ENCODE data around the gene FCHO1.
A peak's percentile ranks its signal among the peaks of the same experiment; 100 is the strongest.

Gene FCHO1

DNA sequence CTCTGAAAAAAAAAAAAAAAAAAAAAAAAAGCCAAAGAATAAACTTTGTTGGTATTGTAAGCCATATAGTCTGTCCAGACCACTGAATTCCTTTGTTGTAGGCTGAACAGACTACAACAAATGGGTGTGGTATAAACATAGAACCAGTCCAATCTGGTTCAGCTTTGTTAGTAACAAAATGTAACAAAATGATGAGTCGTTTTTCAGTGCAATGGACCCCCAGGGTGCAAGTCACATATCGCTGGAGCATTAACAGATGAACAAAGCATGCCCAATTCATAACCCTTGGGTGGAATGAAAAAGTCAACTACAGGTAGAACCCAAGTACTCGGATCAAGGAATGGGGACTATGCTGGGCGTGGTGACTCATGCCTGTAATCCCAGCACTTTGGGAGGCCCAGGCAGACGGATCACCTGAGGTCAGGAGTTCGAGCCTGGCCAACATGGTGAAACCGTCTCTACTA, 13.6 kb upstream of the FCHO1 start:
- peaks cover 33% of the 10 kb centered on the region for H3K36me3 ChIP-seq (ENCODE audit: insufficient read depth, low read depth, low read length)
- no peak overlapping the region for H3K9ac ChIP-seq (ENCODE audit: low read depth, low read length)
- H3K4me3 ChIP-seq (ENCODE audit: low read length) = no peak overlapping the region
- no peaks in the 10 kb centered on the region for H3K27me3 ChIP-seq (ENCODE audit: insufficient read depth, low read length)
- 0 out of 2 replicates have a peak, but pooled peaks cover 8% of the 10 kb centered on the region for H3K9me3 ChIP-seq (ENCODE audit: insufficient read depth, low read depth, low read length)
- no peak overlapping the region for H3K27ac ChIP-seq (ENCODE audit: low read length)
- no peaks in the 10 kb centered on the region; the same call in 1 of the 2 replicates for H3K4me1 ChIP-seq (ENCODE audit: insufficient read depth, low read length)

DNA sequence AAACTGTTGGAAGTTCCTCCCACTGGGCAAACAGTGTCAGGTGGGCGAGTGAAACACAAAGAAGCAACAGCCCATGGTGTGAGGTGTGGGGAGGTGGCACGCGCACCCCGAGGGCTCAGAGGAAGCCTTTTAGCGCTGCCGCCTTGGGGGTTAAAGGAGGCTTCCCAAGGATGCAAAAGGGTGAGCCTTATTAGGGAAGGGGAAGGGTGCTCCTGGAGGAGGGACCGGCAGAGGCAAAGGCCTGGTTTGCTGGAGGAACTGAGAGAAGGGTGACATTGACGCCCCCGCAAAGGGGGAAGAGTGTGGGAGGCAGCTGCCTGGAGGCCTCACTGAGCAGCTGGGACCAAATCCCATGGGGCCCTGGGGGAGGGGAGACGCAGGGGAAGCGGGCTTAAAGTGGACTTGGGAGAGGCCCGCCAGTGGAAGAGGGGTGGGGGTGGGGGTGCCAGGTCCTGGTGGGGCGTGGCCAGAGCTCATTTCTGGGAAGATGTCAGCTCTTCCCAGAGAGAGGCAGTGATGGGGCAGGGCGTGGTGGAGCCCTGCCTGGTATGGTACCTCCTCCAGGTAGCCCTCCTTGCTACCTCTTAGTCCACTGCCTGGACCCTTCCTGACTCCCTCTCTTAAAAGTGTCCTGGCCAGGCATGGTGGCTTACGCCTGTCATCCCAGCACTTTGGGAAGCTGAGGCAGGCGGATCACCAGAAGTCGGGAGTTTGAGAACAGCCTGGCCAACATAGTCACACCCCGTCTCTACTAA, 12.0 kb upstream of the FCHO1 start:
- Histone ChIP-seq H3K4me1 (ENCODE audit: insufficient read depth, low read length) (no peaks in the 10 kb centered on the region; the same call in 1 of the 2 replicates), H3K27me3 (ENCODE audit: insufficient read depth, low read length) (no peaks in the 10 kb centered on the region), H3K9ac (ENCODE audit: low read depth, low read length) (no peak overlapping the region), H3K9me3 (ENCODE audit: insufficient read depth, low read depth, low read length) (0 out of 2 replicates have a peak, but pooled peaks cover 8% of the 10 kb centered on the region), H3K36me3 (ENCODE audit: insufficient read depth, low read depth, low read length) (peaks cover 17% of the 10 kb centered on the region), H3K4me3 (ENCODE audit: low read length) (no peak overlapping the region), H3K27ac (ENCODE audit: low read length) (no peak overlapping the region)

DNA sequence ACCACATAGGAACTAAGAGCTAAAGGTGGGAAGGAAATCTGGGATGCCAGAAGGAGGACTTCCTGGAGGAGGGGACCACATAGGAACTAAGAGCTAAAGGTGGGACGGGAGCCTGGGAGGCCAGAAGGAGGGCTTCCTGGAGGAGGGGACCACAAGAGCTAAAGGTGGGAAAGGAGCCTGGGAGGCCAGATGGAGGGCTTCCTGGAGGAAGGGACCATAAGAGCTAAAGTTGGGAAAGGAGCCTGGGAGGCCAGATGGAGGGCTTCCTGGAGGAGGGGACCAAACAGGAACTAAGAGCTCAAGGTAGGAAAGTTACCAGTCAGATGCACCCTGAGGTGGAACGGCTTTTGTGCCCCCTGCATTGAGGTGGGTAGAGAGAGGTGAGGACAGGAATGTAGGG, 9.8 kb upstream of the FCHO1 start:
- Histone ChIP-seq H3K4me1 (ENCODE audit: insufficient read depth, low read length) (no peaks in the 10 kb centered on the region; the same call in 1 of the 2 replicates), H3K36me3 (ENCODE audit: insufficient read depth, low read depth, low read length) (peaks cover 4% of the 10 kb centered on the region; the same call in 1 of the 2 replicates), H3K27ac (ENCODE audit: low read length) (no peak overlapping the region), H3K9me3 (ENCODE audit: insufficient read depth, low read depth, low read length) (0 out of 2 replicates have a peak, but pooled peaks cover 8% of the 10 kb centered on the region), H3K9ac (ENCODE audit: low read depth, low read length) (no peak overlapping the region), H3K4me3 (ENCODE audit: low read length) (no peak overlapping the region), H3K27me3 (ENCODE audit: insufficient read depth, low read length) (no peaks in the 10 kb centered on the region)

DNA sequence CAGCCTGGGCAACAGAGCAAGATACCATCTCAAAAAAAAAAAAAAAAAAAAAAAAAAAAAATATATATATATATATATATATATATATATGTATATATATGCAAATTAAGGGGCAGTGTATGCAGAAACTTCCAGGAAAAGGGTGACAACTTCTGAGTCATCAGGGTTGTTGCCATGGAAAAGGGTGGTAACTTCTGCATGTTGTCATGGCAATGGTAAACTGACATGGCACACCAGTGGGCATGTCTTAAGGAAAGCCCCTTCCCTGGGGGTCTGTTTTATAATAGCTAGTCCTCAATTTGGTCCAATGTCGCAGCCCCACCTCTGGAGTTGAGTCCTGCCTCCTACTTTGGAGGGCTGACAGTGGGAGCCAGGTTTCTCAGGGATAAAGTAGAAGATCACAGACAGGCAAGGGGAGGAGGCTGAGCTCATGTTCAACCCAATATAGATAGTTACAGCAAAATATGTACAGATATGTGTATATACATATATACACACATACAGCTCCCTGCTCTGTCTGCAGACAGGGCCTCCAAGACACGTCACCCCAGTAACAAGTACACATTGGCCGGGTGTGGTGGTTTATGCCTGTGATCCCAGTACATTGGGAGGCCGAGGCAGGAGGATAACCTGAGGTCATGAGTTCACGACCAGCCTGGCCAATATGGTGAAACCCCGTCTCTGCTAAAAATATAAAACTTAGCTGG, 7.2 kb upstream of the FCHO1 start:
- Histone ChIP-seq H3K27me3 (ENCODE audit: insufficient read depth, low read length) (no peaks in the 10 kb centered on the region), H3K9ac (ENCODE audit: low read depth, low read length) (no peak overlapping the region), H3K4me1 (ENCODE audit: insufficient read depth, low read length) (no peaks in the 10 kb centered on the region; the same call in 1 of the 2 replicates), H3K4me3 (ENCODE audit: low read length) (no peak overlapping the region), H3K36me3 (ENCODE audit: insufficient read depth, low read depth, low read length) (no peaks in the 10 kb centered on the region), H3K9me3 (ENCODE audit: insufficient read depth, low read depth, low read length) (0 out of 2 replicates have a peak, but pooled peaks cover 8% of the 10 kb centered on the region), H3K27ac (ENCODE audit: low read length) (no peak overlapping the region)

DNA sequence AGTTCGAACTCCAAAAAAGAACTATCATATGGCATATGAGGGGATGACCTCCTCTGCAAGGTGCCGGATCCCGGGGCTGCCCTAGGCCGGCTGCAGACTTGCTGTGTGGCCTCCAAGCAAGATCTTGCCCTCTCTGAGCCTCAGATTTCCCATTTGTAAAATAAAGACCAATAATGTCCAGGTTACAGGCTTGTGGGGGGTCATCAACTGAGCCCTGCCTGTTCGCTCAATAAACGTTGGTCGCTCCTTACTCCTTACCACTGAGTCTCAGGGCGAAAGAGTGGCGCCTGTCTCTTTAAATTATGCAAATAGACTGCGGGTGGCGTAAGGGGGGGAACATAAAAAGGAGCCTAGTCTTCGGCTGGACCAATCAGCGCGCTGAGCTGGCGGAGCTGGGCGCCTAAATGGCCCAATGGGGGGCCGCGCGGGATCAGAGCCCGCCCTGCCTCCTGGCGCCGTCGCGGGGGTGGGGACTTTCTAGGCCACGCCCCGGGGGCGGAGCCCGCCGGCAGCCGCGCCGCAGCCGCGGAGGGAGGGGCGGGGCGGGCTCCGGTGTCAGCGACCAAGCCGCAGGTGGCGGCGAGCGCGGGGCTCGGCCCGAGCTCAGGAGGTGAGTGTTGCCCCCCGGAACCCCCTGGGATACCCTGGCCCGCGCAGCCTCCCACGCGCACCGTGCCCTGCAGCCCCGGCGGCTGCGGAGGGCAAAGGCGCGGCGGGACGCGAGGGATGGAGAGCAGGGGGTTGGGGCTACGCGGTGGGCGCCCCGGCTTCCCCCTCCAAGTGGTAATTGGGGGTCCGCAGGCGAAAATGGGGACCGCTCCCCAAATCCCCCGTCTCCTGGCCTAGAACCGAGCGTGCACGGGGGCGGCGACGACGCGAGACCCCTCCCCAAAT, 3.8 kb upstream of the FCHO1 start:
- no peak overlapping the region for H3K27ac ChIP-seq (ENCODE audit: low read length)
- H3K27me3 ChIP-seq (ENCODE audit: insufficient read depth, low read length) = no peaks in the 10 kb centered on the region
- no peaks in the 10 kb centered on the region for H3K9me3 ChIP-seq (ENCODE audit: insufficient read depth, low read depth, low read length)
- H3K4me1 ChIP-seq (ENCODE audit: insufficient read depth, low read length) = no peaks in the 10 kb centered on the region
- no peaks in the 10 kb centered on the region for H3K36me3 ChIP-seq (ENCODE audit: insufficient read depth, low read depth, low read length)
- H3K9ac ChIP-seq (ENCODE audit: low read depth, low read length) = no peak overlapping the region
- H3K4me3 ChIP-seq (ENCODE audit: low read length) = peak overlapping the region; percentile 75

DNA sequence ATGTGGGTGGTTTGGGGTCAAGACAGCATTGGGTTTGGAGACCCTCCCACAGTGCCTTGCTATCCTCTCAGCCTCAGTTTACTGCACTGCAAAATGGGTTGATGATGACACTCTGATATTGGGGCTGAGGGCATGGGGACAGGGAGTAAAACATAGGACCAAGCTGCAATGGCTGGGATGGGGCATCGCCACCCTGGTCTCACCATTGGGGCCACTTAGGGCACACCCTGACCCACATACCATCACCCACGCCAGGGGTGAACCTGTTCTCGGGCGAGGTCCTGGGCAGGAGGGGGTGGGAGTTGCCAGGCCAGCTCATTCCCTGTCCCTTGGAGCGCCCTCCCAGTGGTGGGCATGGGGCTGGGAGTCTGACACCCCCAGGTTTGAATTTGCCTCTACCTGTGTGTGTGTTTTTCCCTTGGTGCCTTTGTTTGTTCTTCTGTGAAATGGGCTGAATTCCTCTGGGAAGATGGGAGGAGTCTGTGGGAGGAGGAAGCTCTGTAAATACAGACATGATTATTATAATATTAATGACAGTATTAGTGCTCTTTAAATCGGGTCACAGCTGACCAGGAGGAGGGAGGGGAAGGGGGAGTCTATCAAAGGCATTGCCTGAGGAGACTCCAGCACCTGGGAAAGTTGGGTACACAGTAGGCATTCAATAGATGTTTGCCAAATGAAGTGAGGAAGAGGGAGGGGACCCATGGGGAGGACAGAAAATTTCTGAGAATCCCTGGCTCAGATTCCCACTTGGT, 2.2 kb upstream of the FCHO1 start:
- no peaks in the 10 kb centered on the region for H3K9me3 ChIP-seq (ENCODE audit: insufficient read depth, low read depth, low read length)
- no peak overlapping the region for H3K4me3 ChIP-seq (ENCODE audit: low read length)

DNA sequence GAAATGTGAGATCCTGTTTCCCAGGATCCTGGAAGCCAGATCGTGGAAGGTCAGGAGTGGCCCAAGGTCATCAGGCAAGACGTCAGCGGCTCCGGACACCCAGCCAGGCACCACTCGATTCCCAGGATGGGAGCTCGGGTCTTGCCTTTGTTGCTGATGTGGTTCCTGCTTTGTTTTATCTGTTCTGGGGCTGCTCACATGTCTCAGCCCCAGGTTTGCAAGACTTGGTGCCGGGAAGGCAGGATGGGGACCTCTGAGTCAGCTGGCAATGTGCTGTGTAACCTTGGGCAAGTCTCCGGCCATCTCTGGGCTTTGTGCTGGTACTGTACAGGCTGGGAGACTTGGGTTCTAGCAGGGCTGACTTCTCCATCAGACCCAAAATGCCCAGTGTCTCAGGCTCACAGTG, 1.4 kb upstream of the FCHO1 start:
- Histone ChIP-seq H3K4me1 (ENCODE audit: insufficient read depth, low read length) (no peaks in the 10 kb centered on the region), H3K9ac (ENCODE audit: low read depth, low read length) (no peak overlapping the region), H3K27ac (ENCODE audit: low read length) (no peak overlapping the region), H3K36me3 (ENCODE audit: insufficient read depth, low read depth, low read length) (no peaks in the 10 kb centered on the region), H3K9me3 (ENCODE audit: insufficient read depth, low read depth, low read length) (no peaks in the 10 kb centered on the region), H3K4me3 (ENCODE audit: low read length) (no peak overlapping the region), H3K27me3 (ENCODE audit: insufficient read depth, low read length) (no peaks in the 10 kb centered on the region)

More for the DNA sequence above, 2.2 kb upstream of the FCHO1 start:
- Histone ChIP-seq H3K27ac (ENCODE audit: low read length) (no peak overlapping the region), H3K9ac (ENCODE audit: low read depth, low read length) (no peak overlapping the region), H3K27me3 (ENCODE audit: insufficient read depth, low read length) (no peaks in the 10 kb centered on the region), H3K36me3 (ENCODE audit: insufficient read depth, low read depth, low read length) (no peaks in the 10 kb centered on the region), H3K4me1 (ENCODE audit: insufficient read depth, low read length) (no peaks in the 10 kb centered on the region)

DNA sequence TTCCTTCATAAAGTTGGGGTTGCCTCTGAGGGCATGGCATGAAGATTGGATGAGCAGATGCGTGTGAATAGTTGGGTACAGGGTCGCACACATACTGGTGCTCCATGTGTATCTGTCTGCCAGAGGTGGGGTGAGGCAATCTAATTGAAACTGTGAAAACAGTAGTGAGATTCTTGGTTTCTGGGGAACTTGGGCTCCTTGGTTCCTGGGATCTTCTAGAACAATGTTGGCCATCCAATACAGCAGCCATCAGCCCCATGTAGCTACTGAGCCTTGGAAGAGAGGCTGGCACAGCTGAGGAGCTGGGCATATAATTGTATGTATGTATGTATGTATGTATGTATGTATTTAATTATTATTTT, 616 bp downstream of the FCHO1 start:
- no peak overlapping the region for H3K27ac ChIP-seq (ENCODE audit: low read length)
- no peaks in the 10 kb centered on the region for H3K36me3 ChIP-seq (ENCODE audit: insufficient read depth, low read depth, low read length)
- H3K4me3 ChIP-seq (ENCODE audit: low read length) = no peak overlapping the region
- no peaks in the 10 kb centered on the region for H3K27me3 ChIP-seq (ENCODE audit: insufficient read depth, low read length)
- no peaks in the 10 kb centered on the region for H3K9me3 ChIP-seq (ENCODE audit: insufficient read depth, low read depth, low read length)
- H3K4me1 ChIP-seq (ENCODE audit: insufficient read depth, low read length) = no peaks in the 10 kb centered on the region
- H3K9ac ChIP-seq (ENCODE audit: low read depth, low read length) = no peak overlapping the region

DNA sequence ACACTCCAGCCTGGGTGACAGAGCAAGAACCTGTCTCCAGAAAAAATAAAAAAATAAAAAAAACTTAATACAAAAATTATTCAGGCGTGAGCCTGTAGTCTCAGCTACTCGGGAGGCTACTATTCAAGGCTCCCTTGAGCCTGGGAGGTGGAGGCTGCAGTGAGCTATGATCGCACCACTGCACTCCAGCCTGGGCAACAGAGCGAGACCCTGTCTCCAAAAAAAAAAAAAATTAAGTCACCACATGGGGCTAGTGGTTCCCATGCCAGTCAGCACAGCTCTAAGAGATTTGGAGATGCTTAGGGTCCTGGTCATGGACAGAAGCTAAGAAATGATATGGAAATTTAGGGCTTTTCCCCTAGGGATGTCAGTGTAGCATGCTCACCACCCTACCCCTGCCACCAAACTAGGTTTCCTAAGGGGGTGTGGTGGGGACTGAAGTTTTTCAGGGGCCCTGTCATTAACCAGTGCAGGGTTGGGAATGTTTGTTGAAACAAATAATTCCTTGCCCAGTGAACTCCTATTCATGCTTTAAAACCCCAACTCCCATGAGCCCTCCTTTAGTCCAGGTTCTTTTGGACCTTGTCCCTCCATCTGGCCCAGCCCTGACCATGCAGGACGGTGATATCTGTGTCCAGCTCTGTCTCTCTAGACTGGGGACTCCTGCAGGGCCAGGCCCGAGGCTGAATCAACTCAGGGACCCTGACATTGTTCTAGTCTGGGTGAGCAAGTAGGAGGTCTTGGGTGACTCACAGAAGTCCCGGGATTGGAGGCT, 1.8 kb downstream of the FCHO1 start:
- Histone ChIP-seq H3K27ac (ENCODE audit: low read length) (no peak overlapping the region), H3K9ac (ENCODE audit: low read depth, low read length) (no peak overlapping the region), H3K27me3 (ENCODE audit: insufficient read depth, low read length) (no peaks in the 10 kb centered on the region), H3K9me3 (ENCODE audit: insufficient read depth, low read depth, low read length) (no peaks in the 10 kb centered on the region), H3K4me3 (ENCODE audit: low read length) (no peak overlapping the region), H3K36me3 (ENCODE audit: insufficient read depth, low read depth, low read length) (no peaks in the 10 kb centered on the region), H3K4me1 (ENCODE audit: insufficient read depth, low read length) (no peaks in the 10 kb centered on the region)

DNA sequence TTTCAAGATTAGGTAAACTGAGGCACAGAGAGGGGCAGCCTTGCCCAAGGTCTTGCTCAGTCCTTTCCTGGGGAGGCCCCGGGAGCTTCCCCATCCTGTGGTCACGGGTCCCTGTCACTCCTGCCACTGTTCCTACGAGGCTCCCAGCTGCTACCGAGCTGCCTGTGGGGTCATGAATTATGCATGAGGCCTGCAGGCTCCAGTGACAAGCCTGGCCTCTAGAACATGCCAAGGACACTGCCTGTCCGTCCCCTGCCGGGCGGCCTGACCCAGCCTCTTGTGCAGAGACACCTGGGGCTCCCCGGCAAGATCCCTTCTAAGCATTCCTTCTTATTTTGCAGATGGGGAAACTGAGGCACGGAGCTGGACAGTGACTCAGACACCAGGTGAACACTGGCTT, 2.7 kb downstream of the FCHO1 start:
- Histone ChIP-seq H3K27me3 (ENCODE audit: insufficient read depth, low read length) (no peaks in the 10 kb centered on the region), H3K9ac (ENCODE audit: low read depth, low read length) (no peak overlapping the region), H3K36me3 (ENCODE audit: insufficient read depth, low read depth, low read length) (no peaks in the 10 kb centered on the region), H3K27ac (ENCODE audit: low read length) (no peak overlapping the region), H3K4me3 (ENCODE audit: low read length) (no peak overlapping the region), H3K9me3 (ENCODE audit: insufficient read depth, low read depth, low read length) (no peaks in the 10 kb centered on the region), H3K4me1 (ENCODE audit: insufficient read depth, low read length) (no peaks in the 10 kb centered on the region)
